Measurements from ENCODE around the gene ZIC1.

Gene ZIC1

GRCh38 chr3:147410116-147410525, 956 bp downstream of the ZIC1 start:
- no peak for DNase-seq (ENCODE audit: low read depth, low spot score)

GRCh38 chr3:147410526-147411237, 1.5 kb downstream of the ZIC1 start:
- DNase-seq (ENCODE audit: low read depth, low spot score), result no peak

- DNase-seq (ENCODE audit: low read depth, low spot score), result no peak
These were observed 2.2 kb downstream of the ZIC1 start for GRCh38 chr3:147411238-147411814.

GRCh38 chr3:147411815-147412241, 2.7 kb downstream of the ZIC1 start:
- no peak for DNase-seq (ENCODE audit: low read depth, low spot score)

GRCh38 chr3:147412261-147412916, 3.2 kb downstream of the ZIC1 start:
- no peak for DNase-seq (ENCODE audit: low read depth, low spot score)

- DNase-seq (ENCODE audit: low read depth, low spot score), result no peak
These were observed 3.9 kb downstream of the ZIC1 start for GRCh38 chr3:147412917-147413685.

- no peak for DNase-seq (ENCODE audit: low read depth, low spot score)
These were observed 4.7 kb downstream of the ZIC1 start for GRCh38 chr3:147413686-147414389.

GRCh38 chr3:147414390-147415138, 5.4 kb downstream of the ZIC1 start:
- DNase-seq (ENCODE audit: low read depth, low spot score), result no peak

- DNase-seq (ENCODE audit: low read depth, low spot score), result no peak
These were observed 6.1 kb downstream of the ZIC1 start for GRCh38 chr3:147415286-147415685.

- DNase-seq (ENCODE audit: low read depth, low spot score), result no peak
These were observed 6.7 kb downstream of the ZIC1 start for GRCh38 chr3:147415874-147416273.

GRCh38 chr3:147416931-147417330, 7.8 kb downstream of the ZIC1 start:
- DNase-seq (ENCODE audit: low read depth, low spot score), result no peak

- no peak for DNase-seq (ENCODE audit: low read depth, low spot score)
These were observed 8.6 kb downstream of the ZIC1 start for GRCh38 chr3:147417551-147418295.

GRCh38 chr3:147418371-147418781, 9.2 kb downstream of the ZIC1 start:
- DNase-seq (ENCODE audit: low read depth, low spot score), result no peak

- peak; percentile 98 for DNase-seq (ENCODE audit: low read depth, low spot score)
These were observed 9.9 kb downstream of the ZIC1 start for GRCh38 chr3:147418808-147419701.

- DNase-seq (ENCODE audit: low read depth, low spot score), result no peak
These were observed 10.6 kb downstream of the ZIC1 start for GRCh38 chr3:147419781-147420224.

GRCh38 chr3:147420353-147421183, 11.4 kb downstream of the ZIC1 start:
- DNase-seq (ENCODE audit: low read depth, low spot score), result no peak

- no peak for DNase-seq (ENCODE audit: low read depth, low spot score)
These were observed 12.2 kb downstream of the ZIC1 start for GRCh38 chr3:147421184-147421912.
